Epithelial cell of proximal tubule (primary cell): Measurements from ENCODE around the gene KRTAP12-3. TPM values are rescaled to one million over a fixed set of nuclear protein-coding genes. Genes with fewer than 3 reads are reported as not detected.
"Not testable (repeated sequence)": the region's sequence is repeated elsewhere in the genome, so short reads cannot be mapped to it uniquely, and the experiment has no call there.

ENCODE experiments used
- DNase-seq: peaks from one replicate; pipeline ENCODE4 v3.0.0-alpha.2; 2011; ENCODE audit warnings: low read depth
- H3K4me3 ChIP-seq: 2 replicates; pipeline ENCODE4 v1.5.1; 2011; ENCODE audit warnings: low read depth, mild to moderate bottlenecking, low read length
- CTCF ChIP-seq: conservative IDR thresholded peaks from 2 replicates; pipeline ENCODE4 v1.5.1; 2012; ENCODE audit warnings: low read depth, mild to moderate bottlenecking, low read length
- total RNA-seq: library from RNA; depleted of rRNA; stranded (reverse); fragments of >200 nt; gene quantifications from 2 replicates; pipeline ENCODE4 v1.2.3, GENCODE V29; 2015

The KRTAP12-3 gene
- total RNA-seq, 1 donor from 2014 or later: not detected

DNA sequence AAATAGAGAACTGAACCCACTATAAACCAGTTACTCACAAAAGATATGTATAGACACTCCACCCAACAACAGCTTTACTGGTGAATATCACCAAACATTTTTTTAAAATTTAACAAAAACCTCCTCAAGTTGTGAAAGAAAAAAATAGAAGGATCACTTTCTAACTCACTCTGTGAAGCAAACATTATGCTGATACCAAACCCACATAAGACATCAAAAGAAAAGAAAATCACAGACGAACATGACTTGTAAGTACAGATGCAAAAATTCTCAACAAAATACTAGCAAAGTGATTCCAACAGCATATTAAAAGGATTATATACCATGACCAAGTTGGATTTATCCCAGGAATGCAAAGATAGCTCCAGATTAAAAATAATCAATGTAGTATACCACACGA is 34.0 kb downstream of the KRTAP12-3 start:
- DNase-seq: no peak
- no peak overlapping the region for H3K4me3 ChIP-seq
- TF ChIP-seq CTCF: no peak

DNA sequence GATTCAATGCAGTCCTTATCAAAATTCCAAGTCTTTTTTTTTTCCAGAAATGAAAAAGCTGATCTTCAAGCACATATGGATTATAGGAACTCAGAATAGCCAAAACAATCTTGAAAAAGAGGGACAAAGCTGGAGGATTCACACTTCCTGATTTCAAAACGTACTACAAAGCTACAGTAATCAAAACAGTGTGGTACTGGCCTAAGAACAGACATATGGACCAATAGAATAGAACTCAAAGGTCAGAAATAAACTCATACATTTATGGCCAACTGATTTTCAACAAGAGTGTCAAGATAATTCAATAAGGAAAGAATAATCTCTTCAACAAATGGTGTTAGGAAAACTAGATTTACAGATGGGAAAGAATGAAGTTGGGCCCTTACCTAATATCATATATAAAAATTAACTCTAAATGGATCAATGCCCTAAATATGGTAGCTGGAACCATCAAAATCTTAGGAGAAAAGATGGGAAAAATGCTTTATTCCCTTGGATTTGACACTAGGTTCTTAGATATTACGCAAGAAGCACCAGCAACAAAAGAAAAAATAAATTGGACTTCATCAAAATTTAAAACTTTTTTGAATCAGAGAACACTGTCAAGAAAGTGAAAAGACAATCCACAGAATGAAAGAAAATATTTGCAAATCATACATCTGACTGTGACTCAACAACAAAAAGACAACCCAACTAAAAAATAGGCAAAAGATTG is 35.2 kb downstream of the KRTAP12-3 start:
- TF ChIP-seq CTCF: no peak
- no peak for DNase-seq
- H3K4me3 ChIP-seq: no peak overlapping the region

GRCh38 chr21:44694776-44695175 is 37.0 kb downstream of the KRTAP12-3 start:
- DNase-seq: no peak
- H3K4me3 ChIP-seq: no peak overlapping the region
- no peak for TF ChIP-seq CTCF

- H3K4me3 ChIP-seq: no peak overlapping the region
- no peak for DNase-seq
- TF ChIP-seq CTCF: no peak
Observed at GRCh38 chr21:44695184-44695583, 37.5 kb downstream of the KRTAP12-3 start.

- TF ChIP-seq CTCF: no peak
- no peak for DNase-seq
- no peak overlapping the region for H3K4me3 ChIP-seq
Observed at GRCh38 chr21:44695641-44696040, 37.9 kb downstream of the KRTAP12-3 start.

DNA sequence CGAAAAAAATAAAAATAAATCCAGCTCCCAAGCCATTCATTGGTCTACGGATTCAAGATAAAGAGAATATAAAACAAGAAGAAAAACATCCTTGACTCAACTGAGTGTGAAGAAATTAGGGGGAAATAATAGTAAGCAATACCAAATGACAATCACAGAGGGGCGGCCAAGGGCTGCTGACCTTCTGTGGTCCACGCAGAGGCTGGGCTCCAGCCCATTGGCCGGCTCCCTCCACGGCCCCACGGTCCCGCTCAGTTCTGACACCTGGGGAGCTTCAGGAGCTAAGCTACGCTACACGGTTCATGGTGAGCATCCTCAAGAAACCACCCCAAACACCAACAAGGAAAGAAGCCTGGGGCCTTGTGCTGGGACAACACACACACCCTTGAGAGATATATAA is 38.8 kb downstream of the KRTAP12-3 start:
- no peak for DNase-seq
- no peak for TF ChIP-seq CTCF
- H3K4me3 ChIP-seq: no peak overlapping the region

- not testable (repeated sequence) for DNase-seq, H3K4me3 ChIP-seq
Observed at GRCh38 chr21:44697172-44697810, 39.6 kb downstream of the KRTAP12-3 start, which contains the start of gene KRTAP10-12. Gene KRTAP10-12 (plus strand): TSS chr21:44697172. CDS start chr21:44697202, 30 bp downstream.
